MV-4-11 (cell line): ENCODE measurements around the gene NRCAM.

Experiments used
- DNase-seq: peaks from one replicate; lab custom pipeline; 2025; lab: John Stamatoyannopoulos, UW

NRCAM gene

DNA sequence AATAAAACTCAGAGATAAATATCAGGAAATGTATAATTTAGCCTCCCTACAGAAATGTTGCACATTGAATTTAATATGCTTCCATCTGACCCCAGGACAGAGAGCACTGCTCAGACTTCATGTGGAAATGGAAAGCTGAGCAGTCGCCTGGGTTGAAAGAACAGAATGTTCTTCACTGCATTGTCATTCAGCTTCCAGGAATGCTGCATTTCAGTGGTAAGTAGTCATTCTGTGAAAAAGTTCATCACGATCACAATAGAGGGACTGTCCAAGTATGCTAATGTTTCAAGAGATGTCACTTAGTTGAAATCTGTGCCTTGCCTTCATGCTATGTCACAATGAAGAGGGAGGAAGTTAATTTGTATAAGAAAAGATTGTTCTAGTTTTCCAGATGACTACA lies 147.3 kb downstream of the NRCAM start:
- DNase-seq: no peak

- no peak for DNase-seq
These were observed 148.0 kb downstream of the NRCAM start for GRCh38 chr7:108308276-108308675.

DNA sequence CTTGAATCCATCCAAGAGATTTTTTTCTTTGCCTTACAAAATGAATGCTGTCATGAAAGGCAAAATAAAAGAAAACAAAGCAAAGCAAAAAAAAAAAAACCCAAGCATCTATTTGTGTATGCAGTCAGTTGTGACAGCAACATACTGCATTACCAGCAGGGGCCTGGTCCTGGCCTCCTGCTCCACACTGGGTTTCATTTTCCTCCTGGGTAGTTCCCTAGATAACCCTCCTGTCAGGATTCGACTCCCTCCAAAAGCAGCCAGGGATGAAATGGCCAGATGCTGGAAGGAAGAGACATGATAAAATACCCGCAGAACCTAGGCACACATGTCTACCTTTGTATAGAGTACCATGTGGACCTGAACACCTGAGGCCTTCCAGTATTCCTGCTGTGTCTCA lies 148.6 kb downstream of the NRCAM start:
- DNase-seq: no peak

DNA sequence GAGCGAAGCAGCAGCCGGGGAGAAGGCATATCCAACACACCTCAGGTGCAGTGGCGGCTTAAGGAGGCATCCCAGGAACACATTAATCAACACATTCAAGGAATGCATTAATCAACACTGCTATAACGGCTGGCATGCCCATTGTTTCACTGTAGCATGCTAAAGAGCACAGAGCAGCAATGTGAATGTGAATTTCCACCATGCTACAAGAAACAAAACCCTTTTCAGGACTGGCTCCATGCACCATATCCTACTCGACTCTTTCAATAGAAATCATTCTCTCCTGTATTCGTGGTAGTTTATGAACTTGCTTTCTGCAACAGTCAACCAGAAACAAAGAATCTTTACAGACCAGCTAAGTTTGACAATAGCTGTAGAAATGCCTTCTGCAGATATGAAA lies 149.0 kb downstream of the NRCAM start:
- DNase-seq: no peak

GRCh38 chr7:108303332-108303731 lies 152.9 kb downstream of the NRCAM start:
- no peak for DNase-seq

DNA sequence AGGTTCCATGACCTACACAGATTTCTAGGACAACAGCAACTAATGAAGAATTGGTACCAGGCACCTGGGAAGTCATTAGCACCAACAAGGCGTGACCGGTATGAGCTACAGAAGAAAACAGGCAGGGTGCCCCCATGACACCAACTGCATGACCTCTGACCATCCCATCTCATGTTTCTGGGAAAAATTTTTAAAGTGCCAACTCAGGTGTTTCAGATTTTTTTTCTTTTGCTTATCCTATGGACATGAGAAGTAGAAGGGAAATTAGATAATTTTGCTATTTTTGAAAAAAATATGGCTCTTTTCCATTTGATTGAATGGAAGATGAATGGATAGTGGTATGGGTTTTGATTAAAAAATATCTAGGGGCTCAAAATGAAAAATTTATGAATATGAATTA lies 154.8 kb downstream of the NRCAM start:
- no peak for DNase-seq

DNA sequence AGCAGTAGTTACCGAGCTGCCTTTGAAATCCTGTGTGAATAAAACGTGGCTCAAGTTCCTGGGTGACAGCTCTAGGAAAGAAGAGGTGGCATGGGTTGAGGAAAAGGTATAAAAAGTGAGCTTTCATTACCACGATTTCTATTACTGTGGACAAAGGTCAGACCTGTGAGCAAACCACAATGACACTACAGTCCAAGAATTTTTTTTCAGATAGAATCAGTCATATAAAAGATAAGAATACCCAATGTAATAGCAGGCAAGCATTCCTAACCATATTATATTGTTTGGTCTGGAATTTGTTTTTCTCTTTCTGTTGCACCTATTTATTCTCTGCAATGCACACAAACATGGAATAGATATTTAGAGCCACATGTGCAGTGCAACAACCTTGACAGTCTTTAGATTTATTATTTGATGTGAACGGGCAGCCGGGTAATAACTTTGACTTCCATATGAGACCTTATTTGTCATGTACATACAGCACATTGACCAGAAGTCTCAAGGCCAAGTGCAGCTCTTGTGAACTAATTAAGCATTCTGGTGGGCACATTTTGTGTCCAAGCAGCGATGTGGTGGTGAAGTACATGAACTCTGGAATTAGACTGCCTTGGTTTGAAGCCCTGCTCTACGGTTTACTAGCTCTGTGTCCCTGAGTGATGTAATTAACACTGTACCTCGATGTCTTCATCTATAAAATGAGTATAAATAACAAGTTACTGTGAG lies 156.8 kb downstream of the NRCAM start:
- DNase-seq: no peak

GRCh38 chr7:108296911-108297310 lies 159.3 kb downstream of the NRCAM start:
- no peak for DNase-seq

- peak; percentile 85 for DNase-seq
These were observed 161.6 kb downstream of the NRCAM start for GRCh38 chr7:108294595-108294994.

GRCh38 chr7:108293149-108293612 lies 163.1 kb downstream of the NRCAM start:
- DNase-seq: no peak

GRCh38 chr7:108292541-108292940 lies 163.7 kb downstream of the NRCAM start:
- DNase-seq: no peak

DNA sequence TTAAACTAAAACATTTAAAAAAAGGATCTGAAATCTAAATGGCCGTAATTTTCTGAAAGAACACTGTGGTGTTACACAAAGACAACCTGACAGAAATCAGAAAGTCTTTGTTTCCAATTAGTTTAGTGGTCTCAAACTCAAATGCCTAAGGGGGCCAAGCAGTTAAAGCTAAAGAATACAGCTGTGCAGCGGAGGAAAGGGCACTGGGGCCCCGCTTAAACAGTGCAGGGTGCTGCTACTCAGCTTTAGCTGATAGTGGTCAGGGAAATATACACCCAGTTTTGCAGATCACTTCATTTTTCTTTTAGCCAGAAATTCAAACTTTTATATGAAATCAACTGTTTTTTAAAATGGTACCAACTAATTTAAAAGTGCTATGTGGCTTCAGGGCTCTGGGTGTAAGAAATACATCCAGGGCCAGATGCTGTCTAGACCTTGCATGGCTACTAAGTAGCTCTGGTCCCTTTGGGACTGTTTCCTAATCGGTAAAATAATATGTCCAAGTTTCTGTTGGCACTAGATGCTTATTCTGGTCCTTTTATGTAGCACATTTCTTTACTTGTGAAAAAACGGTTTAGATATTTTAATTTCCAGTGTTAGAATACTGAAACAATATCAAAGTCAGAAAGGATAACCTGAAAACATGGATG lies 164.3 kb downstream of the NRCAM start:
- DNase-seq: no peak

GRCh38 chr7:108291152-108291508 lies 165.1 kb downstream of the NRCAM start:
- no peak for DNase-seq

GRCh38 chr7:108290459-108291151 lies 165.6 kb downstream of the NRCAM start:
- no peak for DNase-seq

GRCh38 chr7:108289852-108290251 lies 166.4 kb downstream of the NRCAM start:
- no peak for DNase-seq

GRCh38 chr7:108287857-108288256 lies 168.4 kb downstream of the NRCAM start:
- DNase-seq: no peak

- DNase-seq: no peak
These were observed 169.8 kb downstream of the NRCAM start for GRCh38 chr7:108286290-108286904.

DNA sequence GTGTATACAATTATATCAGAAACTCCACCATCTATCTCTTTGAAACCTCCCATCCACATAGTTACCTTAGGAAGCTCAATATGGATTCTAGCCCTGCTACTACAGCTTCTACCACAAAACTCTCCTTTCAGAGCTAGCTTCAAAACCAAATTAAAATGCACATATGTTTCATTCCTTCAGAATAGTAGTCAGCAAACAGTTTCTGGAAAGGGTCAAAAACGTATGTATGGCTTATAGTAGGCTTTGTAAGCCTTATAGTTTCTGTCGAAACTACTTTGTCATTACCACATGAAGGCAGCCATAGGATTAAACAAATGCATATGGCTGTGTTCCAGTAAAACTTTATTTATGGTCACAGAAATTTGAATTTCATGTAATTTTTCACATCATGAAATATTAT lies 170.5 kb downstream of the NRCAM start:
- no peak for DNase-seq

DNA sequence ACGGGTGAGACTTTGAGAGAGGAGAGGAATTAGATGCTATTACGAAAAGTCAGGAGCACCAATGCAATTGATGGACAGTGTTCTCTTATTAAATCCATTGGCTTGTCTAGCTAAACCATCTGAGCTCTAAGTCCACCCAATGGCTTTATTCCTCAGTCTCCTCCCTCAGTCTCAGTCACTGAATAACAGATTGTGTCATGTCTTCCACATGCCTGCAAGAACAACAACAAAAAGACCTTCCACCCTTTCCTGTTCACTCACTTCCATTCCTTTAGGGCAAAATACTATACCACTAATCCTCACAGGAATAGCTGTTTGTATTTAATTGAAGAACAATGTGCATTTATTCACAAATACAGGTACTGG lies 171.2 kb downstream of the NRCAM start:
- no peak for DNase-seq

GRCh38 chr7:108284349-108285002 lies 171.8 kb downstream of the NRCAM start:
- DNase-seq: peak; percentile 54

- no peak for DNase-seq
These were observed 173.0 kb downstream of the NRCAM start for GRCh38 chr7:108283252-108283651.

DNA sequence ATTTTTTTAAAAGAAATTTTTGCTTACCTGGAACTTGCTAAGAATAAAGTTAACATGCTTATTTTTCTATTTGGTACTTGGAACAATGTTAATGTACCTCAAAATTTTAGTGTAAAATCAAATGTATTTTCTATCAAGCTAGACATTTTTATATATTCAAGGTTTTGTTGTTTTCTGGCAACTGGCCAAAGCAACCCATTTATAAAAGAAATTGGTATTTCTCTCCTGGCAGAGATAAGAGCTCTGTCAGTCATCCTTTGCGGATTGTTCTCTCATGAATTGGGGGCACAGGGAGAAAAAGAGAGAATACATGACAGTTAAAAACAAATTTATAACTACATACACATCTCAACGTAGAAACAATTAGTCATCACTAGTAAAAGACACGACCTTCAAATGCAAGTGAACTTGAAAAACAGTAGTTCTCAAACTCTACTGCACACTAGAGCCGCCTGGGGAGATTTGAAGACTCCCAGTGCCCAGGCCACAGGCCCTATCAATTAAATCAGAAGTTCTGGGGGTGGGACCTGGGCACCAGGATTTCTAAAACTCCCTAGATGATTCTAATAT lies 173.7 kb downstream of the NRCAM start:
- DNase-seq: no peak
